A549 (cell line): Measurements from ENCODE around the gene COX4I1.

Experiments
- CHD2 ChIP-seq: fragments of 150-350 bp; IDR thresholded peaks from 2 replicates; pipeline ENCODE4 v1.6.1; 2014; ENCODE audit warnings: low read length; ENCODE audit not compliant: partially characterized antibody
- CTCF ChIP-seq: fragments of >200 bp; sonication (Bioruptor Twin); formaldehyde crosslinking; IDR thresholded peaks from 3 replicates; pipeline ENCODE4 v1.5.1; 2016
- EP300 ChIP-seq, 2 experiments: fragments of >200 bp; sonication (Bioruptor Twin); formaldehyde crosslinking; IDR thresholded peaks; 2 replicates in 1 of 2; 3 replicates in 1 of 2; pipeline ENCODE4 v1.6.1; 2016 to 2017
- FOSL2 ChIP-seq, 2 experiments: fragments of 450-650 bp in 1 of 2; fragments of >200 bp in 1 of 2; sonication (Bioruptor Twin) in 1 of 2; formaldehyde crosslinking; IDR thresholded peaks; 2 replicates each; pipeline versions ENCODE4 v1.5.0 to v1.6.1; 2016 to 2020; ENCODE audit warnings: mild to moderate bottlenecking in 1 of 2, moderate library complexity in 1 of 2
- HMGXB4 ChIP-seq: fragments of 250-450 bp; sonication (Bioruptor Pico); IDR thresholded peaks from 2 replicates; pipeline ENCODE4 v1.5.0; 2021; ENCODE audit warnings: mild to moderate bottlenecking, moderate library complexity, borderline replicate concordance
- HOXA7 ChIP-seq: fragments of 250-450 bp; sonication (Bioruptor Pico); IDR thresholded peaks from 2 replicates; pipeline ENCODE4 v1.5.0; 2020; ENCODE audit warnings: mild to moderate bottlenecking, moderate library complexity
- JUN ChIP-seq, 2 experiments: fragments of >200 bp; sonication (Bioruptor Twin); formaldehyde crosslinking; IDR thresholded peaks; 2 replicates in 1 of 2; 3 replicates in 1 of 2; pipeline ENCODE4 v1.6.1; 2016 to 2017
- MAFK ChIP-seq: fragments of 450-650 bp; IDR thresholded peaks from 2 replicates; pipeline ENCODE4 v1.6.1; 2014; ENCODE audit not compliant: partially characterized antibody
- POLR2A ChIP-seq: IDR thresholded peaks from 2 replicates; pipeline ENCODE4 v1.6.1; 2012; ENCODE audit warnings: mild to moderate bottlenecking, low read length
- RAD21 ChIP-seq, 2 experiments: fragments of >200 bp in 1 of 2; sonication (Bioruptor Twin) in 1 of 2; formaldehyde crosslinking in 1 of 2; IDR thresholded peaks in 1 of 2; conservative IDR thresholded peaks in 1 of 2; 2 replicates in 1 of 2; 3 replicates in 1 of 2; pipeline ENCODE4 v1.6.1; 2012 to 2018; ENCODE audit warnings: inconsistent platforms in 1 of 2
- REST ChIP-seq: fragments of 200-600 bp; sonication (generic); IDR thresholded peaks from 2 replicates; pipeline ENCODE4 v1.6.1; 2016; ENCODE audit warnings: antibody characterized with exemption, mild to moderate bottlenecking, moderate library complexity
- RFX5 ChIP-seq: fragments of 450-650 bp; IDR thresholded peaks from 2 replicates; pipeline ENCODE4 v1.7.1; 2014; ENCODE audit warnings: antibody characterized with exemption, mild to moderate bottlenecking, moderate library complexity
- ZC3H11A ChIP-seq: fragments of 450-650 bp; IDR thresholded peaks from 2 replicates; pipeline ENCODE4 v1.6.1; 2014; ENCODE audit warnings: antibody characterized with exemption, mild to moderate bottlenecking

- TF ChIP-seq ZC3H11A, result no peak
- no peak for TF ChIP-seq MAFK
- TF ChIP-seq RFX5, result no peak
- TF ChIP-seq RAD21 (conservative IDR thresholded peaks at IDR 0.05 in 1 of 2, IDR thresholded peaks at IDR 0.05 in 1 of 2), result no peak
- TF ChIP-seq EP300 (IDR thresholded peaks at IDR 0.05), result no peak
- no peak for TF ChIP-seq HOXA7 (CRISPR knock-in tag)
- no peak for TF ChIP-seq CTCF
- TF ChIP-seq JUN (IDR thresholded peaks at IDR 0.05), result no peak
- no peak for TF ChIP-seq POLR2A
- TF ChIP-seq REST, result no peak
- no peak for TF ChIP-seq HMGXB4 (CRISPR knock-in tag)
- no peak for TF ChIP-seq CHD2
- TF ChIP-seq FOSL2 (IDR thresholded peaks at IDR 0.05), result no peak
- TF ChIP-seq FOSL2 (CRISPR knock-in tag; IDR thresholded peaks at IDR 0.05), result no peak
Observed at GRCh38 chr16:85750146-85750826, 49.2 kb upstream of the COX4I1 start.
